ENCODE measurements around the gene TEDC1.

Gene TEDC1

DNA sequence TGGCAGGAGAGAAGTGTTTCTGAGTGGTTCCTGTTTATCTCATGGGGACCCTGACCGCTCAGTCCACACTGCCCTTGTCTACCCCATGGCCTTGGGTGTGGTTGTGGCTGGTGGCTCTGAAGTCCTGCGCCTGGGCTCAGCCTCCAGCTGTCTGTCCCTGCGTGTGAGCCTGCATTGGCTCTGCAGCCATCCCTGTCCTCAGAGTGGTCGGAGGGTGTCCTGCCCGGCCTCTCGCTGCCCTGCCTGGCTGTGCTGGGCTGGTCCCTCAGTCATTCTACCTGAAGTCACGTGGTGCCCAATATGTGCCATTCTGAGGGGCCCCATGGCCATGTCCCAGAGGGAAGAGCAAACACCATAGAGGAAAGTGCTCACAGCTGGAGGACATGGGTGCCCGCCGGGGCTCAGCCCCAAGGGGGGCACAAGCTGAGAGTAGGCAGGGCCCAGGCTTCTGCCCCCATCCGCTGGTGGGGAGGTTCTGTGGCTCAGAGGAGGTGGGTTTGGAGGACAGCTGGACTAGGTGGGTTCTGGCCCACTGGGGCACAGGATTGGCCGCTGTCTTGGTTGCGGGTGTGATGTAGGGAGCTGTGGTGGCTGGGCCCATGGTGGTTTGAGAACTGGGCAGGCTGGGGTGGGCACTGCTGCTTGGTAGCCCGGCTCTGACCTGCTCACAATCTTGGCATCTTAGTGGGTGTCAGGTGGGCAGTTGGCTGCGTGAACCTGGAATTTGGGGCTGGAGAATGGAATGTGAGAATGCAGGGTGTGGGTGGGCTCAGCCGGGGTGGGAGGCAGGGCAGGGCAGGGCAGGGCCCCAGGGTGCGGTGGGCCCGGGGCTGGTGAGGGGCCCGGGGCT, 11.6 kb downstream of the TEDC1 start:
- TF ChIP-seq POLR2AphosphoS5 (IDR thresholded peaks at IDR 0.05; ENCODE audit: borderline replicate concordance, low read depth, low read length) (no peak), FOXP2 (optimal IDR thresholded peaks at IDR 0.05; ENCODE audit: control extremely low read depth, extremely low read length, insufficient read depth) (no peak), EZH2 (IDR thresholded peaks at IDR 0.05) (no peak)
- no peak for DNase-seq (ENCODE audit: low read depth, low spot score)
- H3K9me3 ChIP-seq (ENCODE audit: low read depth, low read length): no peaks in the 10 kb centered on the region
- no peaks in the 10 kb centered on the region for H3K36me3 ChIP-seq (ENCODE audit: insufficient read depth, low read length)
- no peak overlapping the region for H3K27ac ChIP-seq
- H3K4me3 ChIP-seq: no peak overlapping the region
- no peak overlapping the region for H3K9ac ChIP-seq (ENCODE audit: insufficient read length)

DNA sequence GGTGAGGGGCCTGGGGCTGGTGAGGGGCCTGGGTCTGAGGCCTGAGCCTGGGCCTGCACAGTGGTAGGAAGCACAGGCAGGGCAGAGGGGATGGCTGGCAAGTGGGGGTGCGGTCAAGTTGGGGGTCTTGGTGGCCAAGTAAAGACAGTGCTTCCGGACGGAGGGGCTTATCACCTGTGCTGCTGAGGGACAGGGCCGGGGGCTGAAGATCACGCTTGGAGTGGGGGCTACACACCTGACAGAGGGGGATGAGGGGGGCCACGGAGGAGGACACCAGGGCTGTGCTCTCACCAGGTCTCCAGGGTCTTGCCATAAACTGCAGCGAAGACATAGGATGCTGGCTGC, 12.2 kb downstream of the TEDC1 start:
- H3K27ac ChIP-seq: no peak overlapping the region
- no peak for DNase-seq (ENCODE audit: low read depth, low spot score)
- no peaks in the 10 kb centered on the region for H3K36me3 ChIP-seq (ENCODE audit: insufficient read depth, low read length)
- no peaks in the 10 kb centered on the region for H3K9me3 ChIP-seq (ENCODE audit: low read depth, low read length)
- H3K4me3 ChIP-seq: no peak overlapping the region
- no peak overlapping the region for H3K9ac ChIP-seq (ENCODE audit: insufficient read length)
- TF ChIP-seq POLR2AphosphoS5 (IDR thresholded peaks at IDR 0.05; ENCODE audit: borderline replicate concordance, low read depth, low read length): no peak
- TF ChIP-seq FOXP2 (optimal IDR thresholded peaks at IDR 0.05; ENCODE audit: control extremely low read depth, extremely low read length, insufficient read depth): no peak
- TF ChIP-seq EZH2 (IDR thresholded peaks at IDR 0.05): no peak

DNA sequence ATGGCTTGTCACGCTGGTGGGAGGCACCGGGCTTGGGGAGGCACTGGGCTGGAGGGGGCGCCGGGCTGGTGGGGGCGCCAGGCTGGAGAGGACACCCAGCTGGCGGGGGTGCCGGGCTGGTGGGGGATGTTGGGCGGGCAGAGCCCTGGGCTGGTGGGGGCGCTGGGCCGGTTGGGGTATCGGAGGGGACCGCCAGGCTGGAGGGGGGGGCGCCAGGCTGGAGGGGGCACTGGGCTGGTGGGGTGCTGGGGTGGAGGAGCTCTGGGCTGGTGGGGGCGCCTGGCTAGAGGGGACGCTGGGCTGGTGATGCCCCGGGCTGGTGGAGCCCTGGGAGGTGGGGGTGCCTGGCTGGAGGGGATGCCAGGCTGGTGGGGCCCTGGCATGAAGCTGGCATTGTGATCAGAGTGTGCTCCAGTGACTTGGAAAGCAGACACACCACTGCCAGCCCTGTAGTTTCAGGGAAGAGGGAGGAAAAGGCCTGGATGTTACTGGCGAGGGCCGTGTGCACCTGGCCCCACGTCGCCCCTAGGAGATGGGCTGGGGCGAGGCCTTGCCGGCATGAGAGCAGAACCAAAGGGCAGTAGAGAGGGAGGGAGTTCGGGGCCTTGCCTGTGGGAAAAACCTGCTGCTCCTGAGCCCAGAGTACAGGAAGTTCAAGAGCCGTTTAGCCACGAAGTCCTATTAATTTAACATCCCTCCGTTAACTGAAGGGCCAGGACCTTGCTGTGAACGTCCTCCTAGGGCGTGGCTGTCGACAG, 13.1 kb downstream of the TEDC1 start:
- H3K36me3 ChIP-seq (ENCODE audit: insufficient read depth, low read length): no peaks in the 10 kb centered on the region
- no peak overlapping the region for H3K9ac ChIP-seq (ENCODE audit: insufficient read length)
- no peak overlapping the region for H3K4me3 ChIP-seq
- no peaks in the 10 kb centered on the region for H3K9me3 ChIP-seq (ENCODE audit: low read depth, low read length)
- no peak for DNase-seq (ENCODE audit: low read depth, low spot score)
- no peak for TF ChIP-seq EZH2 (IDR thresholded peaks at IDR 0.05)
- TF ChIP-seq FOXP2 (optimal IDR thresholded peaks at IDR 0.05; ENCODE audit: control extremely low read depth, extremely low read length, insufficient read depth): no peak
- TF ChIP-seq POLR2AphosphoS5 (IDR thresholded peaks at IDR 0.05; ENCODE audit: borderline replicate concordance, low read depth, low read length): no peak
- no peak overlapping the region for H3K27ac ChIP-seq

DNA sequence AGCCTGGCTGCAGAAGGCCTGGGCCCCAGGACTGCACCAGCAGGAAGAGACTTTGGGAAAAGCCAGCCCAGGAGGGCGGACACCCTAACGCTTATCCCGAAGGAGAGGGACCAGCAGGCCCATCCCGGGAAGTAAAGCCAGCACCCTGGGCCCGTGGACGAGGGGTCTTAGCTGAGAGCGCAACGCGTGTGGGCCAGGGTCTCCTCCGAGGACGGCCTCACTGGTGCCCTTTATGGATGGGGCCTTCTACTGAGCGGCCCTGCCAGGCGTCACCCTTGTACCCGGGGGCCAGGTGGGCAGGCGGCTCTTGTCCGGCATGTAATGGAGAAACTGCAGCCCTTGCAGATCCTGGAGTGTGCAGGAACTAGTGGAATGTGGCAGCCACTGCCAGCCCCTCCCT, 14.1 kb downstream of the TEDC1 start:
- H3K4me3 ChIP-seq: no peak overlapping the region
- TF ChIP-seq EZH2 (IDR thresholded peaks at IDR 0.05): no peak
- TF ChIP-seq FOXP2 (optimal IDR thresholded peaks at IDR 0.05; ENCODE audit: control extremely low read depth, extremely low read length, insufficient read depth): no peak
- no peak for TF ChIP-seq POLR2AphosphoS5 (IDR thresholded peaks at IDR 0.05; ENCODE audit: borderline replicate concordance, low read depth, low read length)
- no peak overlapping the region for H3K27ac ChIP-seq
- no peaks in the 10 kb centered on the region for H3K9me3 ChIP-seq (ENCODE audit: low read depth, low read length)
- H3K9ac ChIP-seq (ENCODE audit: insufficient read length): no peak overlapping the region
- H3K36me3 ChIP-seq (ENCODE audit: insufficient read depth, low read length): no peaks in the 10 kb centered on the region
- no peak for DNase-seq (ENCODE audit: low read depth, low spot score)

GRCh38 chr14:105507247-105507646, 16.2 kb downstream of the TEDC1 start:
- no peak overlapping the region for H3K9ac ChIP-seq (ENCODE audit: insufficient read length)
- DNase-seq (ENCODE audit: low read depth, low spot score): no peak
- TF ChIP-seq EZH2 (IDR thresholded peaks at IDR 0.05) (no peak), FOXP2 (optimal IDR thresholded peaks at IDR 0.05; ENCODE audit: control extremely low read depth, extremely low read length, insufficient read depth) (no peak)
- H3K4me3 ChIP-seq: no peak overlapping the region
- no peak overlapping the region for H3K27ac ChIP-seq
- H3K9me3 ChIP-seq (ENCODE audit: low read depth, low read length): no peaks in the 10 kb centered on the region
- H3K36me3 ChIP-seq (ENCODE audit: insufficient read depth, low read length): no peaks in the 10 kb centered on the region

- H3K27ac ChIP-seq: no peak overlapping the region
- no peak overlapping the region for H3K9ac ChIP-seq (ENCODE audit: insufficient read length)
- no peak for DNase-seq (ENCODE audit: low read depth, low spot score)
- H3K36me3 ChIP-seq (ENCODE audit: insufficient read depth, low read length): no peaks in the 10 kb centered on the region
- H3K9me3 ChIP-seq (ENCODE audit: low read depth, low read length): no peaks in the 10 kb centered on the region
- no peak overlapping the region for H3K4me3 ChIP-seq
- TF ChIP-seq POLR2AphosphoS5 (IDR thresholded peaks at IDR 0.05; ENCODE audit: borderline replicate concordance, low read depth, low read length) (no peak), EZH2 (IDR thresholded peaks at IDR 0.05) (no peak), FOXP2 (optimal IDR thresholded peaks at IDR 0.05; ENCODE audit: control extremely low read depth, extremely low read length, insufficient read depth) (no peak)
Observed at GRCh38 chr14:105508069-105508468, 17.0 kb downstream of the TEDC1 start.

GRCh38 chr14:105508601-105509000, 17.6 kb downstream of the TEDC1 start:
- no peak for DNase-seq (ENCODE audit: low read depth, low spot score)
- Histone ChIP-seq H3K4me3 (no peak overlapping the region), H3K36me3 (ENCODE audit: insufficient read depth, low read length) (no peaks in the 10 kb centered on the region), H3K9ac (ENCODE audit: insufficient read length) (no peak overlapping the region), H3K27ac (no peak overlapping the region), H3K9me3 (ENCODE audit: low read depth, low read length) (no peaks in the 10 kb centered on the region)
- TF ChIP-seq EZH2 (IDR thresholded peaks at IDR 0.05) (no peak), POLR2AphosphoS5 (IDR thresholded peaks at IDR 0.05; ENCODE audit: borderline replicate concordance, low read depth, low read length) (no peak), FOXP2 (optimal IDR thresholded peaks at IDR 0.05; ENCODE audit: control extremely low read depth, extremely low read length, insufficient read depth) (no peak)

- H3K9me3 ChIP-seq (ENCODE audit: low read depth, low read length): no peaks in the 10 kb centered on the region
- H3K36me3 ChIP-seq (ENCODE audit: insufficient read depth, low read length): no peaks in the 10 kb centered on the region
- no peak overlapping the region for H3K4me3 ChIP-seq
- no peak overlapping the region for H3K9ac ChIP-seq (ENCODE audit: insufficient read length)
- TF ChIP-seq FOXP2 (optimal IDR thresholded peaks at IDR 0.05; ENCODE audit: control extremely low read depth, extremely low read length, insufficient read depth) (no peak), EZH2 (IDR thresholded peaks at IDR 0.05) (no peak), POLR2AphosphoS5 (IDR thresholded peaks at IDR 0.05; ENCODE audit: borderline replicate concordance, low read depth, low read length) (no peak)
- DNase-seq (ENCODE audit: low read depth, low spot score): no peak
- H3K27ac ChIP-seq: no peak overlapping the region
Observed at GRCh38 chr14:105517096-105517495, 26.1 kb downstream of the TEDC1 start.
